Skeletal muscle tissue (tissue), 4 donors: ENCODE measurements around the gene PLEKHN1. TPM values are rescaled to one million over a fixed set of nuclear protein-coding genes. Genes with fewer than 3 reads are reported as not detected.
A peak's percentile ranks its signal among the peaks of the same experiment; 100 is the strongest.

ENCODE experiments used
- H3K27ac ChIP-seq: one replicate; pipeline ENCODE4 v1.7.0; 2013; ENCODE audit warnings: mild to moderate bottlenecking, low read depth, low read length, inconsistent platforms
- H3K27me3 ChIP-seq, 3 donors: one replicate each; pipeline ENCODE4 v1.7.0; 2013; ENCODE audit warnings: low read length in 3 of 3; ENCODE audit not compliant: control insufficient read depth in 3 of 3, insufficient read depth in 3 of 3
- H3K36me3 ChIP-seq, 3 donors: one replicate each; pipeline ENCODE4 v1.7.0; 2013; ENCODE audit warnings: low read length in 3 of 3; ENCODE audit not compliant: control insufficient read depth in 3 of 3, insufficient read depth in 3 of 3
- H3K4me1 ChIP-seq, 3 donors: one replicate each; pipeline ENCODE4 v1.7.0; 2013; ENCODE audit warnings: low read length in 3 of 3, mild to moderate bottlenecking in 3 of 3; ENCODE audit not compliant: control insufficient read depth in 3 of 3, insufficient read depth in 3 of 3
- H3K4me3 ChIP-seq, 3 donors: one replicate each; pipeline ENCODE4 v1.7.0; 2013; ENCODE audit warnings: low read length in 3 of 3
- H3K9ac ChIP-seq, 3 donors: one replicate each; pipeline ENCODE4 v1.7.0; 2013; ENCODE audit warnings: low read length in 3 of 3, mild to moderate bottlenecking in 3 of 3, moderate library complexity in 2 of 3, low read depth in 1 of 3
- H3K9me3 ChIP-seq, 3 donors: one replicate each; pipeline ENCODE4 v1.7.0; 2013; ENCODE audit warnings: low read length in 3 of 3; ENCODE audit not compliant: control insufficient read depth in 3 of 3
- total RNA-seq: library from RNA; depleted of rRNA; stranded (reverse); fragments of >200 nt; gene quantifications from one replicate; pipeline ENCODE4 v1.2.3, GENCODE V29; 2014
- donor health status: Osteomylitis.

Gene PLEKHN1
- total RNA-seq, 1 donor from 2014 or later, result not detected

DNA sequence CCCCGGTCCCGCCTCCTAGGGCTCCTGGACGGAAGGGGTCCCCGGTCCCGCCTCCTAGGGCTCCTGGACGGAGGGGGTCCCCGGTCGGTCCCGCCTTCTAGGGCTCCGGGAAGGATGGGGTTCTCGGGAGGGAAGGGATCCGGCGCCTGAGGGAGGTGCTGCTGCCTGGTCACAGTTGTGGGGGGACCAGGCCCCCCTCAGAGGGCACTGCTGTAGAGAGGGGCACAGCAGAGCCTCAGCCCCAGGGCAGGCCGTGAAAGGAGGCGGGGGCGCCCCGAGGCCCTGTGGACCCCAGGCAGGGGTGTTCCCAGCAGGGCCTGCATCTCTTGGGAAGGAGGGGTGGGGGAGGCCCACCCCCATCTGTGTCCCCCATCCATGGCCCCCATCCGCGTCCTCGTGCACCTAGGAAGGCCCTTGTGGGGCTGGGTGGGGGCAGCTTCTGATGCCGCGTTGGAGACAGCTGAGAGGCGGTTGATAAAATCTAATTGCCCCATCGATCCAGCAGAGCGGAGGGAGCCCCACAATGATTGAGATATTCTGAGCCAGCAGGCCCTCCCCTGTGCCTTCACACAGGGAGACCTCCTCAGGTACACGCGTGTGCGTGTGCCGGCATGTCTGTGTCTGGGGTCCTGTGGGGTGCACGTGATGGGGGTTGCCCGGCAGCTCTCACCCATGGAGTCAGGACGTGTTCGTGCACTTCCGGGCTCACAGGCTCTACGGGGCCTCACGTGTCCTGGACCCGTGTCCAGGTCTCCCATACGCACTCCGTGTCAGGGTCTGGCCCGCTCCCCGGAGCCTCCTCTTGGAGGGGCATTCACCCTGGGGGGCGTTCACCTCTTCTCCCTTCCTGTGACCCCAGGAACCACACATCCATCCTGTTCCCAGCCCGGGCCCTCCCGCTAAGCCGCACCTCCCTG is 29.7 kb upstream of the PLEKHN1 start:
- no peak overlapping the region for H3K9ac ChIP-seq
- no peaks in the 10 kb centered on the region for H3K36me3 ChIP-seq
- no peaks in the 10 kb centered on the region for H3K9me3 ChIP-seq
- H3K4me3 ChIP-seq, result no peak overlapping the region
- H3K27ac ChIP-seq, result no peak overlapping the region
- H3K27me3 ChIP-seq, result peaks cover 61 to 82% (median 69%) of the 10 kb centered on the region in 3 donors
- peaks cover 14 to 33% (median 31%) of the 10 kb centered on the region in 3 donors for H3K4me1 ChIP-seq

GRCh38 chr1:937521-937920 is 28.8 kb upstream of the PLEKHN1 start:
- Histone ChIP-seq H3K4me1 (peaks cover 14 to 33% (median 31%) of the 10 kb centered on the region in 3 donors), H3K9me3 (no peaks in the 10 kb centered on the region), H3K4me3 (no peak overlapping the region), H3K36me3 (no peaks in the 10 kb centered on the region), H3K27me3 (peaks cover 54 to 74% (median 62%) of the 10 kb centered on the region in 3 donors), H3K27ac (no peak overlapping the region), H3K9ac (no peak overlapping the region)

GRCh38 chr1:938088-938683 is 28.1 kb upstream of the PLEKHN1 start:
- Histone ChIP-seq H3K36me3 (no peaks in the 10 kb centered on the region), H3K4me3 (no peak overlapping the region), H3K27me3 (peaks cover 48 to 72% (median 63%) of the 10 kb centered on the region in 3 donors), H3K9me3 (no peaks in the 10 kb centered on the region), H3K4me1 (peaks cover 14 to 35% (median 33%) of the 10 kb centered on the region in 3 donors), H3K27ac (no peak overlapping the region), H3K9ac (no peak overlapping the region)

DNA sequence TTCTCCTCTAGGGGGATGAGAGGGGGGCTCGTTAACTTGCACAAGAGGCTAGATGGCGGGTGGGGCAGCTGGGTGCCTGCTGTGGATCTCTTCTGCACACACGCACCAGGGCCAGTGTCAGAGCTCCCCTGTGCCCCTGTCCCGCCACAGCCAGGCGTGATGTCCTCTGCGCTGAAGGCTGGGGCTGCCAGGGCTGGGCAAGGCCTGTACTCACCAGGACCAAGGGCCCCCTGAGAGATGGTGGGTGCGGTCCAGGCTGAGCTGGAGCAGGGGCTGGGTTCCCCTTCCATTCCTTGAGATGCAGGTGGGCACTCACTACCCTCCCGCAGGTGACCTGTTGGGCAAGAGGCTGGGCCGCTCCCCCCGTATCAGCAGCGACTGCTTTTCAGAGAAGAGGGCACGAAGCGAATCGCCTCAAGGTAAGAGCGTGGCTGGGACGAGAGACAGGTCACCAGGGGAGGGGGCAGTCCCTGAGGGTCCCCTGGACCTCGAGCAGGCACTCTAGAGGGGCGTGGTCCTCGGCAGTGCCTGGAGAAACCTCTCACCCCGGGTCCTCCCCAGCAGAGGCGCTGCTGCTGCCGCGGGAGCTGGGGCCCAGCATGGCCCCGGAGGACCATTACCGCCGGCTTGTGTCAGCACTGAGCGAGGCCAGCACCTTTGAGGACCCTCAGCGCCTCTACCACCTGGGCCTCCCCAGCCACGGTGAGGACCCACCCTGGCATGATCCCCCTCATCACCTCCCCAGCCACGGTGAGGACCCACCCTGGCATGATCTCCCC is 27.4 kb upstream of the PLEKHN1 start:
- no peaks in the 10 kb centered on the region for H3K36me3 ChIP-seq
- H3K27me3 ChIP-seq, result peaks cover 41 to 68% (median 63%) of the 10 kb centered on the region in 3 donors
- peak overlapping the region in 1 of 3 donors; percentile 68 for H3K9ac ChIP-seq
- peaks cover 14 to 36% (median 33%) of the 10 kb centered on the region in 3 donors for H3K4me1 ChIP-seq
- no peaks in the 10 kb centered on the region for H3K9me3 ChIP-seq
- no peak overlapping the region for H3K27ac ChIP-seq
- no peak overlapping the region for H3K4me3 ChIP-seq

DNA sequence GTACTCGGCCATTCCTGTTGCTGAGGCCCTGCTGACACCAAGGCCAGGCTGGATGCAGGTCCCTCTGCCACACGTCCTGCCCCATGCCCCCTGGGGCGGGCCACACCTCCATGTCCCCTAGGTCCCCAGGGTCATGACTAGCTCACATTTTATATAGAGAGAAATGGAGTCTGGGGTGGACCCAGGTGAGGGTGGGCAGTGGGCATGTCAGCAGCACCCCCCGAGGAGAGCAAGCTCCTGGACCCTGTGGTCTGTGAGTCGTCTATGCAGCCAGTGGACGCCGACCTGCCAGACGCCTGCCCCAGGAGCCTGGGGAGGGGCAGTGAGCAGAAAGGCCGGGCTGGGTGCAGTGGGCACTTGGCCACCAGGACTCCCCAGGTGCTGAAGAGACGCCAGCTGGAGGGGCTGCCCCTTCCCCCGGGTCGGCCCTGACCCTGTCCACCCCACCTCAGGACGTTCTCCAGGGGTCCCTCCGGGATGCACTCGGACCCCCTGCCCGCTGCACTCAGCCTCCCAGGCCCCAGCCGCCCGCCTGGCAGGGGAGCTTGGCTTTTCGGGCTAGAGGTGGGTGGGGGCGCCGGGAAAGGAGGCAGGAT is 26.7 kb upstream of the PLEKHN1 start:
- Histone ChIP-seq H3K9me3 (no peaks in the 10 kb centered on the region), H3K36me3 (no peaks in the 10 kb centered on the region), H3K27ac (no peak overlapping the region), H3K27me3 (peaks cover 41 to 68% (median 63%) of the 10 kb centered on the region in 3 donors), H3K4me3 (peak overlapping the region; percentile 30 to 52 (median 49)), H3K4me1 (peaks cover 14 to 36% (median 33%) of the 10 kb centered on the region in 3 donors), H3K9ac (peak overlapping the region in 2 of 3 donors; percentile 23 to 68)

DNA sequence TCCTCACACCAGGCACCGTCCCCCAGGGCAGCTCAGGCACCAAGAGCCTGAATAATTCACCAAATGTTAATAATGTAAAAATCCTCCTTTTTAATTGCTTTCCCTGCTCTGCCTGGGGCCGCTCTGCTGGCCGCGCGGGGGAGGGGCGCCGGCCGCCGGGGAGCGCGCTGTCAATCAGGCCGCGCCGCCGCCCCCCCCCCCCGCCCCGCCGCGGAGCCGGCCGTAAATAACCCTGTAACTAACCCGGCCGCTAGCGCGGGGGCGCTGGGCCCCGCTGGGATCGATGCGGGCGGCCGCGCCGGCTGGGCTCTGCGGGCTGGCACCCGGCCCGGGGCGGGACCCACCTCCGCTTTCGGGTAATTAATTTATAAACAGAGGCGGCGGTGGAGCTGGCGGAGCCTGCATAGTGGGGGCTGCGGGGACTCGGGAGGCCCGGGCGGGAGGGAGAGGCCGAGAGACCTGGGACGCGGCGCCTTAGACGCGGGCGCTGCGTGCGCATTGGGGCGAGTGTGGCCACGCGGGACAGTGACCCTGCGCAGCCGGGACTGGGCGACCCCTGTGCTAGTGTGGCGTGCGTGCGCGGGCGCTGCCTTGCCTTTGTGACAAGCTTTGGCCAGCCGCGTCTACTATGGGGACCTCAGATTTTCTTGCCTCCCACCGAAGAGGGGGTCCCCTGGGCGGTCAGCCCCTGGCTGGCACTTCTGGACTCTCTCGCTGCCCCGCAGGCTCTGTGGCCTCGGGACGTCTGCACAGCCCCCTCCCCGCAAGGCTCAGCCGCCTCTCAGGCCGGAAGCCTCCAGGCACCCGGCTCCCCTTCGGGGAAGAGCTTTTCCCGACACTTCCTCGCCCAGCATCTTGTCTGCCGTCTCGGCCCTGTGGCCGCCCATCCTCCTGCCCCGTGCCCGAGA is 25.9 kb upstream of the PLEKHN1 start:
- H3K9ac ChIP-seq, result peak overlapping the region in 2 of 3 donors; percentile 50 to 68
- peak overlapping the region; percentile 30 to 64 (median 52) for H3K4me3 ChIP-seq
- H3K4me1 ChIP-seq, result peaks cover 14 to 31% (median 28%) of the 10 kb centered on the region in 3 donors
- H3K27me3 ChIP-seq, result peaks cover 35 to 62% (median 57%) of the 10 kb centered on the region in 3 donors
- peak overlapping the region; percentile 36 for H3K27ac ChIP-seq
- H3K9me3 ChIP-seq, result no peaks in the 10 kb centered on the region
- peaks cover 0 to 5% (median 4%) of the 10 kb centered on the region in 3 donors for H3K36me3 ChIP-seq

GRCh38 chr1:941015-941587 is 25.2 kb upstream of the PLEKHN1 start:
- H3K4me1 ChIP-seq, result peaks cover 14 to 28% (median 22%) of the 10 kb centered on the region in 3 donors
- peak overlapping the region in 2 of 3 donors; percentile 13 to 32 for H3K4me3 ChIP-seq
- H3K27ac ChIP-seq, result peak overlapping the region; percentile 36
- no peak overlapping the region for H3K9ac ChIP-seq
- peaks cover 28 to 55% (median 50%) of the 10 kb centered on the region in 3 donors for H3K27me3 ChIP-seq
- H3K9me3 ChIP-seq, result no peaks in the 10 kb centered on the region
- peaks cover 5 to 12% (median 11%) of the 10 kb centered on the region in 3 donors for H3K36me3 ChIP-seq

DNA sequence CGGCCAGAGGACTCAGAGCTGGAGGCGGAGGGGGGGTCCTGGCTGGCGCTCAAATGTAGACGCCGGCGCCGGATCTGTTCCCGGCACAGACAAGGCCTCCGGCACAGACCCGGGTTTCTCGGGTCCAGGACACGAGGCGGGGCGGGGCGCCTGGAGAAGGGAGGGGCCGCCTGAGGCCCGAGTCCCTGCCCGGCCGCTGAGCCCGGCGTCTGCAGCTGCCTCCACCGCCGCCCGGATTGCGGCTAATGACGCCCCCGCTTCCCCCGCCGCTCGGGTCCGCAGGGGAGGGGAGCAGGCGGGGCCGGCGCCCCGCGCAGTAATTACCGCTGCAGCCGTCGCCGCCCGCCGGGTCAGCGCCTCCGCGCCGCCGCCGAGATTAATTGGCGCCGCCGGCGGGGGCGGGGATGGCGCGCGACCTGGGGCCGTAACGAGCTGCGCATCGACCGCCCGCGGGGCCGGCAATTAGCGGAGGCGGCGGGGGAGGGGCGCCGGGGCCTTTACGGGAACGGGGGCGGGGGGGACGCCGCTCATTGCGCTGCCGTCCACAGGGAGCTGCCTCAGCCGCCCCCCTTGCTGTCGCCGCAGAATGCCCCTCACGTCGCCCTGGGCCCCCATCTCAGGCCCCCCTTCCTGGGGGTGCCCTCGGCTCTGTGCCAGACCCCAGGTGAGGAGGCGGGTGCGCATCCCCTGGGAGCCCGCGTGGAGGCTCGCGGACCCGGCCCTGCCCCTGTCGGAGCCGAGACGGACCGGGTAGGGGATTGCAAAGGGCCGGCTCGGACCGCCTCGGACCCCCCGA is 24.5 kb upstream of the PLEKHN1 start:
- H3K4me1 ChIP-seq, result peaks cover 14 to 28% (median 22%) of the 10 kb centered on the region in 3 donors

More for the DNA sequence above, 24.5 kb upstream of the PLEKHN1 start:
- Histone ChIP-seq H3K27ac (no peak overlapping the region), H3K27me3 (peaks cover 22 to 48% (median 44%) of the 10 kb centered on the region in 3 donors), H3K9ac (no peak overlapping the region), H3K9me3 (no peaks in the 10 kb centered on the region), H3K4me3 (no peak overlapping the region), H3K36me3 (peaks cover 9 to 16% (median 15%) of the 10 kb centered on the region in 3 donors)
